Measurements from ENCODE around the gene ZNF639.

GRCh38 chr3:179333084-179333483 is 10.3 kb downstream of the ZNF639 start:
- TF ChIP-seq CTCF (IDR thresholded peaks at IDR 0.05) (no peak), POLR2AphosphoS5 (IDR thresholded peaks at IDR 0.05) (no peak), POLR2A (IDR thresholded peaks at IDR 0.05) (no peak), EP300 (IDR thresholded peaks at IDR 0.05; ENCODE audit: low read depth) (no peak)
